H1 (cell line): ENCODE measurements around the gene NBAS. TPM values are rescaled to one million over a fixed set of nuclear protein-coding genes. Genes with fewer than 3 reads are reported as not detected.

Experiments used
- CTCF ChIA-PET: fragments of 300-600 bp; sonication (Branson Sonifier 250); formaldehyde crosslinking; loops from one replicate; lab custom pipeline; 2021; ENCODE audit not compliant: partially characterized antibody; lab: Charles Lee
- POLR2A ChIA-PET: fragments of 300-600 bp; sonication (Branson Sonifier 250); formaldehyde crosslinking; loops from one replicate; lab custom pipeline; 2021; ENCODE audit warnings: inconsistent platforms; ENCODE audit not compliant: partially characterized antibody; lab: Charles Lee
- DNase-seq, 2 experiments: peaks; one replicate each; pipeline versions ENCODE4 v3.0.0 to v3.0.0-alpha.2; 2010 to 2022; ENCODE audit warnings: low spot score in 2 of 2, low read depth in 1 of 2, mixed read lengths in 1 of 2
- FAIRE-seq: peaks from 2 replicates; lab custom pipeline; 2011; peaks lifted over from hg19 to GRCh38; lab: Jason Lieb, UNC
- H2AFZ ChIP-seq: 2 replicates; pipeline ENCODE4 v1.8.1; 2012; ENCODE audit warnings: low read length, inconsistent platforms
- H2AK5ac ChIP-seq: 2 replicates; pipeline ENCODE4 v1.6.1; 2013; ENCODE audit warnings: low read depth, low read length
- H2BK120ac ChIP-seq: replicated peaks from 2 replicates; pipeline ENCODE3; 2013; ENCODE audit warnings: low read depth, low read length, inconsistent platforms
- H2BK12ac ChIP-seq: 2 replicates; pipeline ENCODE4 v1.6.1; 2013; ENCODE audit warnings: low read depth, low read length
- H2BK15ac ChIP-seq: 2 replicates; pipeline ENCODE4 v1.6.1; 2013; ENCODE audit warnings: low read length
- H2BK20ac ChIP-seq: 2 replicates; pipeline ENCODE4 v1.6.1; 2013; ENCODE audit warnings: low read length
- H2BK5ac ChIP-seq: 2 replicates; pipeline ENCODE4 v1.6.1; 2013; ENCODE audit warnings: low read depth, low read length
- H3K14ac ChIP-seq: 2 replicates; pipeline ENCODE4 v1.6.1; 2013; ENCODE audit warnings: inconsistent platforms; ENCODE audit not compliant: insufficient read length
- H3K18ac ChIP-seq: 2 replicates; pipeline ENCODE4 v1.6.1; 2013; ENCODE audit warnings: low read length; ENCODE audit errors: extremely low read depth
- H3K23ac ChIP-seq: 2 replicates; pipeline ENCODE4 v1.6.1; 2013; ENCODE audit warnings: inconsistent platforms; ENCODE audit not compliant: insufficient read length
- H3K23me2 ChIP-seq: 2 replicates; pipeline ENCODE4 v1.6.1; 2013; ENCODE audit warnings: low read depth, low read length
- H3K27ac ChIP-seq: 2 replicates; pipeline ENCODE4 v1.6.1; 2011; ENCODE audit warnings: low read depth, low read length, inconsistent platforms
- H3K27me3 ChIP-seq, 4 experiments: replicated peaks in 1 of 4; 1 replicate in 1 of 4; 2 replicates in 3 of 4; pipeline versions ENCODE4 v1.6.1 to v1.8.1; 2011 to 2013; ENCODE audit warnings: low read length in 3 of 4, mild to moderate bottlenecking in 3 of 4, inconsistent platforms in 2 of 4, mixed read lengths in 2 of 4, moderate library complexity in 1 of 4; ENCODE audit not compliant: control insufficient read depth in 3 of 4, insufficient read depth in 3 of 4; ENCODE audit errors: extremely low read depth in 1 of 4
- H3K36me3 ChIP-seq, 4 experiments: 2 replicates each; pipeline versions ENCODE4 v1.6.1 to v1.8.1; 2011 to 2013; ENCODE audit warnings: mild to moderate bottlenecking in 4 of 4, low read length in 3 of 4, moderate library complexity in 2 of 4, control low read depth in 1 of 4, inconsistent platforms in 1 of 4; ENCODE audit not compliant: insufficient read depth in 4 of 4, control insufficient read depth in 2 of 4
- H3K4ac ChIP-seq: replicated peaks from 2 replicates; pipeline ENCODE3; 2013; ENCODE audit warnings: low read length, low read depth, mixed read lengths, inconsistent platforms; ENCODE audit not compliant: insufficient read length
- H3K4me1 ChIP-seq, 4 experiments: replicated peaks in 1 of 4; 1 replicate in 1 of 4; 2 replicates in 3 of 4; pipeline versions ENCODE4 v1.6.1 to v1.8.1; 2011 to 2013; ENCODE audit warnings: low read length in 3 of 4, inconsistent platforms in 2 of 4, mixed read lengths in 1 of 4; ENCODE audit not compliant: insufficient read depth in 4 of 4, control insufficient read depth in 3 of 4
- H3K4me2 ChIP-seq, 2 experiments: 2 replicates each; pipeline versions ENCODE4 v1.6.1 to v1.8.1; 2011 to 2013; ENCODE audit warnings: low read depth in 2 of 2, low read length in 2 of 2, control low read depth in 1 of 2, inconsistent platforms in 1 of 2, mild to moderate bottlenecking in 1 of 2; ENCODE audit not compliant: insufficient read depth in 1 of 2
- H3K4me3 ChIP-seq, 4 experiments: fragments of 200-600, 300-600 bp in 1 of 4; sonication (generic), shearing (Covaris generic), sonication (Bioruptor Twin) in 1 of 4; 2 replicates each; pipeline versions ENCODE4 v1.5.1 to v1.8.1; 2011 to 2016; ENCODE audit warnings: low read length in 4 of 4, low read depth in 3 of 4, control low read depth in 2 of 4, inconsistent platforms in 2 of 4, mild to moderate bottlenecking in 2 of 4, mixed read lengths in 1 of 4, moderate library complexity in 1 of 4; ENCODE audit not compliant: insufficient read depth in 2 of 4; ENCODE audit errors: extremely low read depth in 1 of 4
- H3K56ac ChIP-seq: replicated peaks from 2 replicates; pipeline ENCODE3; 2013; ENCODE audit warnings: low read depth, mild to moderate bottlenecking, mixed read lengths, low read length, inconsistent platforms; ENCODE audit not compliant: insufficient read length
- H3K79me1 ChIP-seq: 2 replicates; pipeline ENCODE4 v1.6.1; 2013; ENCODE audit warnings: low read depth, low read length, control low read depth
- H3K79me2 ChIP-seq, 2 experiments: 2 replicates each; pipeline versions ENCODE4 v1.6.1 to v1.8.1; 2012 to 2013; ENCODE audit warnings: low read length in 2 of 2, mild to moderate bottlenecking in 2 of 2, inconsistent platforms in 1 of 2; ENCODE audit not compliant: insufficient read depth in 2 of 2, control insufficient read depth in 1 of 2
- H3K9ac ChIP-seq, 4 experiments: replicated peaks in 1 of 4; 1 replicate in 1 of 4; 2 replicates in 3 of 4; pipeline versions ENCODE4 v1.6.1 to v1.8.1; 2011 to 2013; ENCODE audit warnings: low read depth in 3 of 4, low read length in 3 of 4, control low read depth in 2 of 4, mild to moderate bottlenecking in 2 of 4, moderate library complexity in 2 of 4, inconsistent platforms in 1 of 4; ENCODE audit errors: extremely low read depth in 1 of 4
- H3K9me3 ChIP-seq, 2 experiments: 2 replicates each; pipeline versions ENCODE4 v1.6.1 to v1.8.1; 2012 to 2013; ENCODE audit warnings: mild to moderate bottlenecking in 2 of 2, moderate library complexity in 2 of 2, control low read depth in 1 of 2, inconsistent platforms in 1 of 2, low read depth in 1 of 2, low read length in 1 of 2, mixed read lengths in 1 of 2; ENCODE audit not compliant: insufficient read depth in 2 of 2
- H4K20me1 ChIP-seq, 2 experiments: replicated peaks in 1 of 2; 2 replicates each; pipeline versions ENCODE3 to v1.8.1; 2011 to 2013; ENCODE audit warnings: inconsistent platforms in 2 of 2, low read length in 2 of 2, mild to moderate bottlenecking in 1 of 2; ENCODE audit not compliant: insufficient read depth in 2 of 2, control insufficient read depth in 1 of 2
- H4K5ac ChIP-seq: 2 replicates; pipeline ENCODE4 v1.6.1; 2013; ENCODE audit warnings: low read length, low read depth, mixed read lengths, inconsistent platforms; ENCODE audit not compliant: insufficient read length
- H4K8ac ChIP-seq: 2 replicates; pipeline ENCODE4 v1.8.0; 2013; ENCODE audit warnings: mild to moderate bottlenecking, moderate library complexity, low read length, inconsistent platforms; ENCODE audit not compliant: insufficient read depth; ENCODE audit errors: extremely low read depth
- H4K91ac ChIP-seq: replicated peaks from 2 replicates; pipeline ENCODE3; 2013; ENCODE audit warnings: low read length, mixed read lengths, inconsistent platforms; ENCODE audit not compliant: insufficient read length
- BCL11A ChIP-seq, 2 experiments: IDR thresholded peaks; one replicate each; pipeline ENCODE4 v1.6.1; 2011; ENCODE audit warnings: low read depth in 2 of 2, low read length in 2 of 2, mild to moderate bottlenecking in 2 of 2
- BRCA1 ChIP-seq: IDR thresholded peaks from 2 replicates; pipeline ENCODE4 v1.6.1; 2012; ENCODE audit warnings: low read depth, low read length, improper control_type of control experiment
- CBX5 ChIP-seq: fragments of 300-800, 300-1000 bp; sonication (generic); IDR thresholded peaks from 2 replicates; pipeline ENCODE4 v1.7.1; 2016; ENCODE audit warnings: antibody characterized with exemption, low read length, low read depth
- CEBPB ChIP-seq: IDR thresholded peaks from 2 replicates; pipeline ENCODE4 v1.6.1; 2012; ENCODE audit warnings: low read depth, low read length
- CTBP2 ChIP-seq: IDR thresholded peaks from 2 replicates; pipeline ENCODE4 v1.7.0; 2011; ENCODE audit warnings: borderline replicate concordance, mild to moderate bottlenecking, moderate library complexity, mixed read lengths, low read length; ENCODE audit not compliant: insufficient read depth, insufficient read length
- GTF2F1 ChIP-seq: IDR thresholded peaks from 2 replicates; pipeline ENCODE4 v1.6.1; 2012; ENCODE audit warnings: low read depth, low read length, improper control_type of control experiment, borderline replicate concordance
- NANOG ChIP-seq: IDR thresholded peaks from 2 replicates; pipeline ENCODE4 v1.6.1; 2011; ENCODE audit warnings: low read length, low read depth, mild to moderate bottlenecking, inconsistent platforms; ENCODE audit not compliant: insufficient read depth, poor library complexity, severe bottlenecking
- NRF1 ChIP-seq: IDR thresholded peaks from 2 replicates; pipeline ENCODE4 v1.6.1; 2011; ENCODE audit warnings: mild to moderate bottlenecking, low read depth, low read length, improper control_type of control experiment
- POLR2A ChIP-seq, 2 experiments: IDR thresholded peaks; 1 replicate in 1 of 2; 2 replicates in 1 of 2; pipeline ENCODE4 v1.6.1; 2011; ENCODE audit warnings: low read depth in 2 of 2, low read length in 2 of 2, mild to moderate bottlenecking in 2 of 2; ENCODE audit errors: control extremely low read depth in 1 of 2
- SAP30 ChIP-seq: fragments of 300-600 bp; sonication (generic); IDR thresholded peaks from 2 replicates; pipeline ENCODE4 v1.7.1; 2012; ENCODE audit warnings: low read length, moderate library complexity, mild to moderate bottlenecking, inconsistent platforms; ENCODE audit not compliant: insufficient read depth, insufficient replicate concordance
- SIN3A ChIP-seq, 2 experiments: IDR thresholded peaks in 1 of 2; conservative IDR thresholded peaks in 1 of 2; 2 replicates each; pipeline ENCODE4 v1.6.1; 2011 to 2012; ENCODE audit warnings: low read length in 2 of 2, improper control_type of control experiment in 1 of 2, low read depth in 1 of 2, mild to moderate bottlenecking in 1 of 2
- TEAD4 ChIP-seq: IDR thresholded peaks from 2 replicates; pipeline ENCODE4 v1.6.1; 2012; ENCODE audit warnings: low read depth, low read length, inconsistent platforms, mixed read lengths
- WGBS, 2 experiments: shearing (Covaris generic) in 1 of 2; methylation state at CpG; one replicate each; pipeline versions ENCODE4 v1.1.6 to v1.1.7; 2013 to 2015; ENCODE audit warnings: low lambda C conversion rate in 2 of 2, mixed read lengths in 2 of 2, inconsistent platforms in 1 of 2, low coverage in 1 of 2, missing lambda C conversion rate in 1 of 2; ENCODE audit not compliant: insufficient replicate concordance in 2 of 2, insufficient coverage in 1 of 2, insufficient read length in 1 of 2; ENCODE audit errors: extremely low coverage in 1 of 2, missing lambda C conversion rate in 1 of 2; 5-methylcytosine and 5-hydroxymethylcytosine counted together
- polyA plus RNA-seq, 7 experiments: library from polyadenylated mRNA; depleted of rRNA in 3 of 7; stranded (reverse) in 5 of 7; unstranded in 2 of 7; fragments of >200 nt in 5 of 7; fragments of 200-250 nt in 2 of 7; gene quantifications; 1 replicate in 5 of 7; 2 replicates in 1 of 7; 4 replicates in 1 of 7; pipeline versions ENCODE4 v1.2.1 to v1.2.3, GENCODE V29; 2011 to 2013; ENCODE audit warnings: missing spikeins in 2 of 7, mixed read lengths in 2 of 7
- total RNA-seq: library from RNA; stranded (reverse); fragmentation: NEBNext Ultra II Directional; extraction: Animal tissue kit (Norgen Biotek cat#: 25700); gene quantifications from 2 replicates; pipeline ENCODE4 v1.2.1, GENCODE V29; 2021

The NBAS gene
- total and polyA plus RNA-seq, 2 of the 8 experiments (the other 6 are each of a cell fraction or from before 2014, with no cell fraction given), result 19.6 to 34.8 TPM

DNA sequence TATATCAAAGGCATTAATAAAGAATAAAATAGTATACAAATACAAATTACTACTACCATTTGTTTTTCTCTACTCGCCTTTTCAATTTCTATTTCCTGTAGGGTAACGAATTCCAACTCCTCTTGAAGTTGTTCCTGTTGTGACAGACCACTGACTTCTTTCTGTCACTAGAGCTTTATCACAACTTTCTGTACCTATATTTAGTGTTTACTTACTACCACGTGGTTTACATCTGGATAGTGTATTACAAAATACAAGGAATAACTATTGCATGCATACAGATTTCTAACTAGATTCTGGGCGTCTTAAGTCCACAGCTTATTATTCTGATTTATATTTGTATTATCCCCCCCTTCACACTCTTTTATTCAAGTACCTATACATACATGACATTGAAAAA is 22.3 kb downstream of the NBAS start:
- FAIRE-seq (no peak), DNase-seq (no peak)
- Histone ChIP-seq H3K4me3 (no peak overlapping the region), H4K5ac (no peak overlapping the region), H3K4me1 (no peaks in the 10 kb centered on the region), H3K18ac (no peak overlapping the region), H3K4me2 (no peak overlapping the region), H3K14ac (no peak overlapping the region), H3K4ac (no peak overlapping the region), H2BK15ac (no peak overlapping the region), H4K8ac (no peak overlapping the region), H3K9ac (no peak overlapping the region), H3K23ac (no peak overlapping the region), H4K91ac (no peak overlapping the region), H3K23me2 (no peaks in the 10 kb centered on the region), H2BK5ac (no peak overlapping the region), H2BK20ac (no peak overlapping the region), H3K79me2 (no peaks in the 10 kb centered on the region), H3K79me1 (no peaks in the 10 kb centered on the region), H3K9me3 (no peaks in the 10 kb centered on the region), H3K36me3 (peaks cover 0 to 3% (median 0%) of the 10 kb centered on the region in 4 experiments; a peak in 3 of 8 replicates), H3K56ac (no peak overlapping the region), H3K27me3 (no peaks in the 10 kb centered on the region), H2BK120ac (no peak overlapping the region), H4K20me1 (no peaks in the 10 kb centered on the region), H3K27ac (no peak overlapping the region), H2AFZ (no peak overlapping the region), H2BK12ac (no peak overlapping the region), H2AK5ac (no peak overlapping the region)
- WGBS, 2 experiments, result 91% methylated on average over 4 of the region's 4 CpGs; no CpG with 5 or more reads in 1 of the 2 experiments
- TF ChIP-seq BRCA1 (no peak), CBX5 (no peak), SIN3A (conservative IDR thresholded peaks at IDR 0.05 in 1 of 2, IDR thresholded peaks at IDR 0.05 in 1 of 2; ENCODE audit: low read depth in 1 of 2, low read length in 2 of 2) (no peak), NANOG (no peak), CEBPB (no peak), POLR2A (IDR thresholded peaks at IDR 0.05; ENCODE audit: control extremely low read depth in 1 of 2, low read depth in 2 of 2, low read length in 2 of 2) (no peak), GTF2F1 (no peak), NRF1 (no peak), TEAD4 (no peak), BCL11A (IDR thresholded peaks at IDR 0.05; ENCODE audit: low read depth in 2 of 2, low read length in 2 of 2) (no peak), SAP30 (no peak), CTBP2 (no peak)
- POLR2A ChIA-PET, result no interaction called here
- CTCF ChIA-PET, result interaction anchor here (1.6 to 2.3 kb wide), 2 partner anchors 8 to 10 kb away, joined by 8 to 18 read pairs; no protein-coding TSS in a partner anchor
